K562 (cell line): ENCODE data around the gene BAIAP2. TPM values are rescaled to one million over a fixed set of nuclear protein-coding genes. Genes with fewer than 3 reads are reported as not detected.
A peak's percentile ranks its signal among the peaks of the same experiment; 100 is the strongest.

ENCODE experiments used
- ATAC-seq: fragments of 200-7000 bp; cut with Tn5 transposase; 3 replicates; pipeline ENCODE4 v1.9.1; 2020; ENCODE audit warnings: moderate library complexity
- BruUV-seq: library from RNA; stranded (reverse); fragments of 400-500 nt; replicated peaks from 2 replicates; lab custom pipeline; 2021; lab: Mats Ljungman, UMichigan
- CTCF ChIA-PET: fragments of 300-600 bp; formaldehyde crosslinking; extraction: SDS; loops from one replicate; lab custom pipeline; 2021; ENCODE audit warnings: low intra/inter-chr PET ratio; lab: Yijun Ruan, JAX
- POLR2A ChIA-PET: fragments of 300-600, 350-650 bp; sonication (Branson Sonifier 250); formaldehyde crosslinking; extraction: SDS; loops from one replicate; lab custom pipeline; 2021; ENCODE audit warnings: antibody characterized with exemption, inconsistent platforms; lab: Yijun Ruan, JAX
- DNase-seq, 4 experiments: peaks; one replicate each; pipeline versions ENCODE4 v3.0.0 to v3.0.0-alpha.2; 2011 to 2018; ENCODE audit warnings: low spot score in 3 of 4, mixed read lengths in 3 of 4; ENCODE audit errors: extremely low read depth in 1 of 4
- FAIRE-seq: peaks from 2 replicates; lab custom pipeline; 2011; peaks lifted over from hg19 to GRCh38; lab: Jason Lieb, UNC
- H2AFZ ChIP-seq: 2 replicates; pipeline ENCODE4 v1.6.0; 2011; ENCODE audit warnings: low read depth, low read length, control low read depth, inconsistent platforms
- H3K27ac ChIP-seq: fragments of 200-600 bp; 3 replicates; pipeline ENCODE4 v1.8.0; 2011; ENCODE audit warnings: low read depth, mild to moderate bottlenecking, control low read depth, inconsistent platforms, low read length, moderate library complexity, mixed read lengths; ENCODE audit errors: extremely low read depth
- H3K27me3 ChIP-seq, 2 experiments: fragments of 300-600 bp in 1 of 2; 2 replicates in 1 of 2; 3 replicates in 1 of 2; pipeline versions ENCODE4 v1.6.0 to v1.8.0; 2011; ENCODE audit warnings: inconsistent platforms in 2 of 2, low read length in 2 of 2, mild to moderate bottlenecking in 1 of 2, mixed read lengths in 1 of 2, moderate library complexity in 1 of 2; ENCODE audit not compliant: control insufficient read depth in 2 of 2, insufficient read depth in 2 of 2
- H3K36me3 ChIP-seq: fragments of 300-600 bp; 3 replicates; pipeline ENCODE4 v1.8.0; 2011; ENCODE audit warnings: mild to moderate bottlenecking, low read length, inconsistent platforms; ENCODE audit not compliant: control insufficient read depth, insufficient read depth
- H3K4me1 ChIP-seq, 2 experiments: fragments of 200-600 bp in 1 of 2; replicated peaks in 1 of 2; 2 replicates in 1 of 2; 3 replicates in 1 of 2; pipeline versions ENCODE4 v1.5.1 to v1.8.0; 2011; ENCODE audit warnings: inconsistent platforms in 2 of 2, low read length in 2 of 2, mild to moderate bottlenecking in 1 of 2, mixed read lengths in 1 of 2, moderate library complexity in 1 of 2; ENCODE audit not compliant: control insufficient read depth in 2 of 2, insufficient read depth in 2 of 2
- H3K4me2 ChIP-seq: 2 replicates; pipeline ENCODE4 v1.6.1; 2011; ENCODE audit warnings: low read length, control low read depth, inconsistent platforms, mixed read lengths; ENCODE audit not compliant: insufficient read depth
- H3K4me3 ChIP-seq: fragments of 200-600 bp; sonication (generic), shearing (Covaris generic); 2 replicates; pipeline ENCODE4 v1.5.1; 2016; ENCODE audit warnings: control low read depth, inconsistent platforms
- H3K79me2 ChIP-seq: fragments of 200-600 bp; 3 replicates; pipeline ENCODE4 v1.8.0; 2011; ENCODE audit warnings: low read length, inconsistent platforms; ENCODE audit not compliant: control insufficient read depth, insufficient read depth
- H3K9ac ChIP-seq, 2 experiments: 2 replicates each; pipeline versions ENCODE4 v1.6.0 to v1.6.1; 2011; ENCODE audit warnings: low read depth in 2 of 2, low read length in 2 of 2, control low read depth in 1 of 2, inconsistent platforms in 1 of 2, mild to moderate bottlenecking in 1 of 2, mixed read lengths in 1 of 2; ENCODE audit not compliant: insufficient read depth in 1 of 2
- H3K9me1 ChIP-seq: one replicate; pipeline ENCODE4 v1.6.0; 2011; ENCODE audit warnings: inconsistent platforms, mild to moderate bottlenecking, low read length, moderate library complexity; ENCODE audit not compliant: control insufficient read depth, insufficient read depth
- H3K9me3 ChIP-seq: replicated peaks from 2 replicates; pipeline ENCODE4 v1.5.1; 2011; ENCODE audit warnings: low read depth, low read length, inconsistent platforms; ENCODE audit not compliant: control insufficient read depth, insufficient read depth
- H4K20me1 ChIP-seq: replicated peaks from 2 replicates; pipeline ENCODE4 v1.6.1; 2011; ENCODE audit warnings: low read length, inconsistent platforms, mixed read lengths; ENCODE audit not compliant: control insufficient read depth, insufficient read depth
- COPS2 ChIP-seq: fragments of 450-650 bp; conservative IDR thresholded peaks from 2 replicates; pipeline ENCODE4 v1.6.1; 2016; ENCODE audit warnings: mild to moderate bottlenecking, moderate library complexity
- DPF2 ChIP-seq: fragments of 450-650 bp; IDR thresholded peaks from 2 replicates; pipeline ENCODE4 v1.6.1; 2016
- ETS1 ChIP-seq: conservative IDR thresholded peaks from 2 replicates; pipeline ENCODE4 v1.6.1; 2011; ENCODE audit warnings: low read depth, mild to moderate bottlenecking, low read length; ENCODE audit not compliant: control insufficient read depth
- IRF9 ChIP-seq: fragments of 450-650 bp; IDR thresholded peaks from 2 replicates; pipeline ENCODE4 v1.6.1; 2016; ENCODE audit warnings: missing biosample characterization, missing genetic modification characterization
- KAT7 ChIP-seq: sonication (generic); formaldehyde crosslinking; IDR thresholded peaks from 2 replicates; pipeline ENCODE4 v1.8.0; 2022; ENCODE audit warnings: missing genetic modification reagents, mild to moderate bottlenecking, borderline replicate concordance
- ZBTB33 ChIP-seq: sonication (generic); formaldehyde crosslinking; IDR thresholded peaks from 2 replicates; pipeline ENCODE4 v1.8.1; 2023; ENCODE audit warnings: mild to moderate bottlenecking, missing genetic modification reagents
- ZEB2 ChIP-seq: fragments of 450-650 bp; IDR thresholded peaks from 2 replicates; pipeline ENCODE4 v1.6.1; 2016
- ZNF551 ChIP-seq: fragments of 250-450 bp; sonication (Bioruptor Pico); IDR thresholded peaks from 2 replicates; pipeline ENCODE4 v1.5.0; 2021; ENCODE audit warnings: mild to moderate bottlenecking, moderate library complexity
- ZNF778 ChIP-seq: fragments of 450-650 bp; formaldehyde crosslinking; IDR thresholded peaks from 2 replicates; pipeline ENCODE4 v1.4.0; 2020; ENCODE audit warnings: mild to moderate bottlenecking, moderate library complexity
- WGBS: fragments of 100-300 bp; shearing (Covaris generic); methylation state at CpG from one replicate; pipeline ENCODE4 v1.1.6; 2016; ENCODE audit warnings: low coverage, mixed read lengths; ENCODE audit not compliant: insufficient coverage; ENCODE audit errors: missing lambda C conversion rate; 5-methylcytosine and 5-hydroxymethylcytosine counted together
- in situ Hi-C: fragments of 300-500 bp; cut with MboI; formaldehyde crosslinking; loops from 4 replicates; pipeline ENCODE4 v1.15.0; 2018; ENCODE audit warnings: inconsistent platforms, mixed read lengths
- intact Hi-C: fragments of 100-400 bp; cut with micrococcal nuclease; formaldehyde crosslinking; loops from 2 replicates; pipeline ENCODE4 v1.14.2; 2022
- polyA plus RNA-seq, 8 experiments: library from polyadenylated mRNA; depleted of rRNA in 4 of 8; stranded (reverse) in 5 of 8; unstranded in 3 of 8; fragments of >200 nt; fragmentation: Nextera tagmentation in 2 of 8; fragmentation: Illumina TruSeq in 1 of 8; extraction: Ambion mirVana in 2 of 8; extraction: Trizol in 1 of 8; gene quantifications; 2 replicates each; pipeline versions ENCODE4 v1.2.1 to v1.2.3, GENCODE V29; 2011 to 2014; ENCODE audit warnings: inconsistent platforms in 1 of 8, missing spikeins in 1 of 8
- total RNA-seq, 7 experiments: library from RNA; depleted of rRNA in 6 of 7; stranded (reverse); fragments of >200 nt in 6 of 7; fragmentation: Illumina TruSeq in 2 of 7; extraction: Trizol in 2 of 7; gene quantifications; 2 replicates each; pipeline versions ENCODE4 v1.2.1 to v1.2.3, GENCODE V29; 2011 to 2021; ENCODE audit warnings: low replicate concordance in 1 of 7

The BAIAP2 gene
- total and polyA plus RNA-seq, 9 of the 15 experiments (the other 6 are each of a cell fraction or from before 2014, with no cell fraction given), result 2.3 to 51.6 (median 18.4) TPM

- ATAC-seq, result no peak
- H3K4me1 ChIP-seq, result peaks cover 9 to 65% of the 10 kb centered on the region in 2 experiments; a peak in 4 of 5 replicates
- intact Hi-C loops, result loop anchor here (1.0 to 10.0 kb wide), 3 partner anchors 108 to 235 kb away; partner anchors contain the start of gene CEP131
- no peak for FAIRE-seq
- H3K4me2 ChIP-seq, result peak overlapping the region; percentile 68; the same call in 1 of the 2 replicates
- CTCF ChIA-PET, result interaction anchor here (0.6 to 5.7 kb wide), 5 partner anchors 13 to 252 kb away, joined by 3 to 64 read pairs (median 4); no protein-coding TSS in a partner anchor
- peaks cover 20% of the 10 kb centered on the region for H3K79me2 ChIP-seq
- H3K9ac ChIP-seq, result peak overlapping the region in 1 of 2 experiments; percentile 89; a peak in 3 of 4 replicates
- no TSS peak for BruUV-seq
- no peaks in the 10 kb centered on the region for H3K9me1 ChIP-seq
- H3K36me3 ChIP-seq, result no peaks in the 10 kb centered on the region
- no peaks in the 10 kb centered on the region for H3K27me3 ChIP-seq
- 0 out of 2 replicates have a peak, but pooled peaks have one; percentile 30 for TF ChIP-seq KAT7 (CRISPR knock-in tag)
- TF ChIP-seq COPS2, result no peak
- in situ Hi-C loops, result loop anchor here (5.0 to 10.0 kb wide), 2 partner anchors 108 to 795 kb away; no protein-coding TSS in a partner anchor
- 0 out of 2 replicates have a peak, but pooled peaks cover 3% of the 10 kb centered on the region for H4K20me1 ChIP-seq
- no peak for DNase-seq
- H2AFZ ChIP-seq, result peak overlapping the region; percentile 90
- 48% methylated on average over 11 of the region's 11 CpGs for whole genome bisulfite sequencing
- H3K27ac ChIP-seq, result no peak overlapping the region
- H3K9me3 ChIP-seq, result no peaks in the 10 kb centered on the region
- POLR2A ChIA-PET, result interaction anchor here (0.6 to 0.7 kb wide), 2 partner anchors 28 to 47 kb away, joined by 3 read pairs; no protein-coding TSS in a partner anchor
- no peak overlapping the region for H3K4me3 ChIP-seq
These were observed 45.4 kb upstream of the BAIAP2 start for GRCh38 chr17:80989586-80989913.

- Histone ChIP-seq H2AFZ (peak overlapping the region; percentile 98), H3K4me2 (peak overlapping the region; percentile 78), H3K4me3 (peak overlapping the region; percentile 97), H3K79me2 (peaks cover 20% of the 10 kb centered on the region), H3K27me3 (no peaks in the 10 kb centered on the region), H3K4me1 (peaks cover 9 to 75% of the 10 kb centered on the region in 2 experiments; a peak in 4 of 5 replicates), H3K27ac (peak overlapping the region; percentile 5; the same call in 1 of the 3 replicates), H3K9ac (peak overlapping the region; percentile 85 to 96), H3K9me3 (no peaks in the 10 kb centered on the region), H4K20me1 (no peaks in the 10 kb centered on the region), H3K9me1 (no peaks in the 10 kb centered on the region), H3K36me3 (peaks cover 10% of the 10 kb centered on the region; the same call in 1 of the 3 replicates)
- FAIRE-seq (no peak), DNase-seq (peak in 1 of 4 experiments; percentile 10), ATAC-seq (no peak)
- CTCF ChIA-PET, result interaction anchor here (0.6 to 5.7 kb wide), 2 partner anchors 27 to 111 kb away, joined by 3 to 64 read pairs; no protein-coding TSS in a partner anchor
- POLR2A ChIA-PET, result interaction anchor here (0.6 to 2.7 kb wide), 4 partner anchors 12 to 536 kb away, joined by 4 to 8 read pairs (median 5); no protein-coding TSS in a partner anchor
- intact Hi-C loops, result no loop called here
- no TSS peak for BruUV-seq
- whole genome bisulfite sequencing, result 20% methylated on average over 17 of the region's 22 CpGs
- in situ Hi-C loops, result no loop called here
- TF ChIP-seq ZNF778 (CRISPR knock-in tag) (no peak), ZNF551 (no peak), ZBTB33 (CRISPR knock-in tag) (0 out of 2 replicates have a peak, but pooled peaks have one; percentile 8), IRF9 (tag) (no peak), ZEB2 (0 out of 2 replicates have a peak, but pooled peaks have one; percentile 19), DPF2 (0 out of 2 replicates have a peak, but pooled peaks have one; percentile 43), ETS1 (no peak)
These were observed 43.9 kb upstream of the BAIAP2 start for GRCh38 chr17:80990921-80991644.
